ENCODE measurements around the gene WDFY3. TPM values are rescaled to one million over a fixed set of nuclear protein-coding genes. Genes with fewer than 3 reads are reported as not detected.

Gene WDFY3
- total RNA-seq, 1 donor from 2014 or later: 0.04 TPM

- DNase-seq (no peak), ATAC-seq (ENCODE audit: low read depth) (no peak)
- CTCF ChIA-PET: interaction anchor here (1.1 kb wide), 1 partner anchor 13 kb away, joined by 3 read pairs; no protein-coding TSS in a partner anchor
- intact Hi-C loops (cut with micrococcal nuclease): no loop called here
- POLR2A ChIA-PET: no interaction called here
- TF ChIP-seq, protein P1, sequence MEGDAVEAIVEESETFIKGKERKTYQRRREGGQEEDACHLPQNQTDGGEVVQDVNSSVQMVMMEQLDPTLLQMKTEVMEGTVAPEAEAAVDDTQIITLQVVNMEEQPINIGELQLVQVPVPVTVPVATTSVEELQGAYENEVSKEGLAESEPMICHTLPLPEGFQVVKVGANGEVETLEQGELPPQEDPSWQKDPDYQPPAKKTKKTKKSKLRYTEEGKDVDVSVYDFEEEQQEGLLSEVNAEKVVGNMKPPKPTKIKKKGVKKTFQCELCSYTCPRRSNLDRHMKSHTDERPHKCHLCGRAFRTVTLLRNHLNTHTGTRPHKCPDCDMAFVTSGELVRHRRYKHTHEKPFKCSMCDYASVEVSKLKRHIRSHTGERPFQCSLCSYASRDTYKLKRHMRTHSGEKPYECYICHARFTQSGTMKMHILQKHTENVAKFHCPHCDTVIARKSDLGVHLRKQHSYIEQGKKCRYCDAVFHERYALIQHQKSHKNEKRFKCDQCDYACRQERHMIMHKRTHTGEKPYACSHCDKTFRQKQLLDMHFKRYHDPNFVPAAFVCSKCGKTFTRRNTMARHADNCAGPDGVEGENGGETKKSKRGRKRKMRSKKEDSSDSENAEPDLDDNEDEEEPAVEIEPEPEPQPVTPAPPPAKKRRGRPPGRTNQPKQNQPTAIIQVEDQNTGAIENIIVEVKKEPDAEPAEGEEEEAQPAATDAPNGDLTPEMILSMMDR (IDR thresholded peaks at IDR 0.05): no peak
- Mint-ChIP-seq H3K36me3 (ENCODE audit: low read depth) (no peaks in the 10 kb centered on the region), H3K4me1 (no peaks in the 10 kb centered on the region), H3K27me3 (peaks cover 5% of the 10 kb centered on the region), H3K9me3 (no peaks in the 10 kb centered on the region), H3K27ac (no peak overlapping the region), H3K4me3 (no peak overlapping the region)
Measured at GRCh38 chr4:84958434-84958833, 8.1 kb downstream of the WDFY3 start.

- no peaks in the 10 kb centered on the region for H3K27me3 Mint-ChIP-seq
- no peak overlapping the region for H3K4me3 Mint-ChIP-seq
- ATAC-seq (ENCODE audit: low read depth) (no peak), DNase-seq (no peak)
- H3K4me1 Mint-ChIP-seq: no peaks in the 10 kb centered on the region
- H3K36me3 Mint-ChIP-seq (ENCODE audit: low read depth): no peaks in the 10 kb centered on the region
- ChIA-PET CTCF (interaction anchor here (1.1 kb wide), 1 partner anchor 14 kb away, joined by 3 read pairs; no protein-coding TSS in a partner anchor), POLR2A (no interaction called here)
- no peak overlapping the region for H3K27ac Mint-ChIP-seq
- TF ChIP-seq, protein P1 (IDR thresholded peaks at IDR 0.05): no peak
- intact Hi-C loops (cut with micrococcal nuclease): no loop called here
- H3K9me3 Mint-ChIP-seq: no peaks in the 10 kb centered on the region
Measured at GRCh38 chr4:84957514-84958420, 8.7 kb downstream of the WDFY3 start.

DNA sequence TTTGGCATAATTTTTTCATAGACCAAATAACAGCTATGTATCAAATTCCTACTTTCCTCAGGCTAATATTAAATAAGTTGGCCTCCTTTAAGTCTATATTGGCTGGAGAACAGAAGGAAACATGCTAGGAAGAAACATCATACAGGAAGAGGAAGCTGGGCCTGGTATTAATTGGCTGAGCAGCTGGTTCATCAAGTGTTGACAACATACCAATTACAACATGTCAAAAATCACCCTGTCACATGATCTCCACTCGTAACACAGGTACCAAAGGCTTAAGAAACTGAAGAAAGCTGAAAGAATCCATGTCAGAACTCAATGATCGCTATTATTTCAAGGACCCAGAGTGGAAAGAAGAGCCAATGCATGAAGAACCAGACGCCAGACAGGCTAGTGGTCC is 10.5 kb downstream of the WDFY3 start:
- no peaks in the 10 kb centered on the region for H3K27me3 Mint-ChIP-seq
- no peaks in the 10 kb centered on the region for H3K4me1 Mint-ChIP-seq
- POLR2A ChIA-PET: no interaction called here
- intact Hi-C loops (cut with micrococcal nuclease): no loop called here
- ATAC-seq (ENCODE audit: low read depth) (no peak), DNase-seq (no peak)
- no peaks in the 10 kb centered on the region for H3K36me3 Mint-ChIP-seq (ENCODE audit: low read depth)
- no peak overlapping the region for H3K27ac Mint-ChIP-seq
- no peak overlapping the region for H3K4me3 Mint-ChIP-seq
- CTCF ChIA-PET: no interaction called here
- TF ChIP-seq, protein P1 (IDR thresholded peaks at IDR 0.05): no peak
- H3K9me3 Mint-ChIP-seq: no peaks in the 10 kb centered on the region

DNA sequence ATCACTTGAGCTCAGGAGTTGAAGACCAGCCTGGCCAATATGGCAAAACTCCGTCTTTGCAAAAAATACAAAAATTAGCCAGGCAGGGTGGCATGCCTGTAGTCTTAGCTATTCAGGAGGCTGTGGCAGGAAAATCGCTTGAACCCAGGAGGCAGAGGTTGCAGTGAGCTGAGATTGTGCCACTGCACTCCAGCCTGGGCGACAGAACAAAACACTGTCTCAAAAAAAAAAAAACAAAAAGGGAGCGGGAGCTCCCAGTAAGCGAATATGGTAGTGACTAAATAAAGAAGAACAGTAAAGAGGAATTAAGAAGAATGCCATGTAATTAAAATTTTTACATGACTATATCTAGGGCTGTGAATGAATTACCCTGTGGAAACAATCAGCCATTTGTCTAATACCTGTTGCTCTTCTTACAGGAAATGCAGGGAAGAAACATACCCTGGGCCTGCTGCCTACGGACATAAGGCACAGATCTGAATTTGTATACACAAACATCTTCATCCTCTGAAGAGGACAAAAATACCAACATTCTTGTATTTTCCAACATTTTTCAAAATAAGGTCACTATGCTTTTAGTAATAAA is 11.4 kb downstream of the WDFY3 start:
- no peaks in the 10 kb centered on the region for H3K9me3 Mint-ChIP-seq
- ChIA-PET POLR2A (no interaction called here), CTCF (no interaction called here)
- H3K27ac Mint-ChIP-seq: no peak overlapping the region
- H3K4me1 Mint-ChIP-seq: no peaks in the 10 kb centered on the region
- TF ChIP-seq, protein P1 (IDR thresholded peaks at IDR 0.05): no peak
- intact Hi-C loops (cut with micrococcal nuclease): no loop called here
- ATAC-seq (ENCODE audit: low read depth) (no peak), DNase-seq (no peak)
- no peaks in the 10 kb centered on the region for H3K36me3 Mint-ChIP-seq (ENCODE audit: low read depth)
- no peaks in the 10 kb centered on the region for H3K27me3 Mint-ChIP-seq
- H3K4me3 Mint-ChIP-seq: no peak overlapping the region

DNA sequence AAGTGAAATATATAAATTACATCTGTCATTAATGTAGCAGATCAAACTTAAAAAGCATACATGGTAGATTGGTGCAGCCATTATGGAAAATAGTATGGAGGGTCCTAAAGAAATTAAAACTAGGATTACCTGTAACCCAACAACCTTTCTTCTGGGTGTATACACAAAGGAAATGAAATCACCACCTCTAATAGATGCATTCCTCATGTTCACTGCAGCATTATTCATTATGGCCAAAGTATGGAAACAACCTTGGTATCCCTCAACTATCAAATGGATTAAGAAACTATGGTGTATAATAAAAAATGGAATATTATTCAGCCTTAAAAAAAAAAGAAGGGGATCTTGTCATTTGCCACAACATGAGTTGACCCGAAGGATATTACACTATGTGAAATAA is 13.7 kb downstream of the WDFY3 start:
- no peak for DNase-seq
- no peak for ATAC-seq (ENCODE audit: low read depth)
- intact Hi-C loops (cut with micrococcal nuclease): no loop called here
- Mint-ChIP-seq H3K27ac (no peak overlapping the region), H3K4me3 (no peak overlapping the region), H3K9me3 (no peaks in the 10 kb centered on the region), H3K27me3 (no peaks in the 10 kb centered on the region), H3K4me1 (no peaks in the 10 kb centered on the region), H3K36me3 (ENCODE audit: low read depth) (no peaks in the 10 kb centered on the region)
- ChIA-PET POLR2A (no interaction called here), CTCF (no interaction called here)
- TF ChIP-seq, protein P1 (IDR thresholded peaks at IDR 0.05): no peak
